ENCODE data around the gene KRTAP5-5. TPM values are rescaled to one million over a fixed set of nuclear protein-coding genes. Genes with fewer than 3 reads are reported as not detected.

The KRTAP5-5 gene
- total and polyA plus RNA-seq, 10 of the 15 experiments (the other 5 are each of a cell fraction or from before 2014, with no cell fraction given): not detected

DNA sequence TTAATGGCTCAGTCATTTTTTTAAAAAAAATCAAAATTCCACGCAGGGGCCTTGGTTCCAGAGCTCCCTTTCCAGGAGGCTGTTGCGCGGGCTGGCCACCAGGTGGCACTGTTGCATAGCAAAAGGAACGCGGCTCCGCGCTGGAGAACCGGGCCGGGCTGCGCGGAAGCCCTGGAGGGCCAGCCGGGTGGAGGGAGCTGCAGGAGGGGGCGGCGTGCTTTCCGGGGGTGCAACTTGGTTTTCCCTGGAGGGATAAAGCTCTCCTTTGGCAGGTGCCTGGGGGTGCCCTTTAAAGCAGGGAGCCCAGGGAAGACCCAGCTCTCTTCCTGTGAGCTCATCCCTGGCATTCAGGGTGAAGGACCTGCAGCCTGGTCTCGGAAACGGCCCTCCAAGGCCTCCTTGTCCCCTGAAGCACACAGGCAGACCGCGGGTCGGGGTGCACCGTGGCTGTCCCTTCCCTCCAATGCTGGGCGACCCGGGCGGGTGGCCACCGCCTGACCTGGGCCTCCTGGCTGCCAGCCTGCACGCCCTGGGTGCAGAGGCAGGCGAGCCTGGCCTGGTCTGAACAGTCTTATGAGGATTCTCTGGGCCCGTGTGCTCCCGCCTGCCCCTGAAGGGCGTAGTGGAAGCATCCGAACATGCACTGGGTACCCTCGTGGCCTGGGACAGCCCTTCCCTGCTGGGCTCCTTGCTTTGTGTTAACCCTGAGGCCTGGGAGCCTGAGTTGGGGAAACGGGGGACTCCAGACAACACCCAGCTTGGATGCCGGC lies 23.4 kb downstream of the KRTAP5-5 start (continued):
- TF ChIP-seq, protein P1, sequence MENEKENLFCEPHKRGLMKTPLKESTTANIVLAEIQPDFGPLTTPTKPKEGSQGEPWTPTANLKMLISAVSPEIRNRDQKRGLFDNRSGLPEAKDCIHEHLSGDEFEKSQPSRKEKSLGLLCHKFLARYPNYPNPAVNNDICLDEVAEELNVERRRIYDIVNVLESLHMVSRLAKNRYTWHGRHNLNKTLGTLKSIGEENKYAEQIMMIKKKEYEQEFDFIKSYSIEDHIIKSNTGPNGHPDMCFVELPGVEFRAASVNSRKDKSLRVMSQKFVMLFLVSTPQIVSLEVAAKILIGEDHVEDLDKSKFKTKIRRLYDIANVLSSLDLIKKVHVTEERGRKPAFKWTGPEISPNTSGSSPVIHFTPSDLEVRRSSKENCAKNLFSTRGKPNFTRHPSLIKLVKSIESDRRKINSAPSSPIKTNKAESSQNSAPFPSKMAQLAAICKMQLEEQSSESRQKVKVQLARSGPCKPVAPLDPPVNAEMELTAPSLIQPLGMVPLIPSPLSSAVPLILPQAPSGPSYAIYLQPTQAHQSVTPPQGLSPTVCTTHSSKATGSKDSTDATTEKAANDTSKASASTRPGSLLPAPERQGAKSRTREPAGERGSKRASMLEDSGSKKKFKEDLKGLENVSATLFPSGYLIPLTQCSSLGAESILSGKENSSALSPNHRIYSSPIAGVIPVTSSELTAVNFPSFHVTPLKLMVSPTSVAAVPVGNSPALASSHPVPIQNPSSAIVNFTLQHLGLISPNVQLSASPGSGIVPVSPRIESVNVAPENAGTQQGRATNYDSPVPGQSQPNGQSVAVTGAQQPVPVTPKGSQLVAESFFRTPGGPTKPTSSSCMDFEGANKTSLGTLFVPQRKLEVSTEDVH (IDR thresholded peaks at IDR 0.05; ENCODE audit: low read depth, partially characterized antibody): no peak
- TF ChIP-seq TCF7 (IDR thresholded peaks at IDR 0.05; ENCODE audit: borderline replicate concordance): no peak
- peak; percentile 42; the same call in 1 of the 2 replicates for TF ChIP-seq YY1 (IDR thresholded peaks at IDR 0.05; ENCODE audit: low read depth, low read length)
- TF ChIP-seq, protein P2, sequence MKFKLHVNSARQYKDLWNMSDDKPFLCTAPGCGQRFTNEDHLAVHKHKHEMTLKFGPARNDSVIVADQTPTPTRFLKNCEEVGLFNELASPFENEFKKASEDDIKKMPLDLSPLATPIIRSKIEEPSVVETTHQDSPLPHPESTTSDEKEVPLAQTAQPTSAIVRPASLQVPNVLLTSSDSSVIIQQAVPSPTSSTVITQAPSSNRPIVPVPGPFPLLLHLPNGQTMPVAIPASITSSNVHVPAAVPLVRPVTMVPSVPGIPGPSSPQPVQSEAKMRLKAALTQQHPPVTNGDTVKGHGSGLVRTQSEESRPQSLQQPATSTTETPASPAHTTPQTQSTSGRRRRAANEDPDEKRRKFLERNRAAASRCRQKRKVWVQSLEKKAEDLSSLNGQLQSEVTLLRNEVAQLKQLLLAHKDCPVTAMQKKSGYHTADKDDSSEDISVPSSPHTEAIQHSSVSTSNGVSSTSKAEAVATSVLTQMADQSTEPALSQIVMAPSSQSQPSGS (IDR thresholded peaks at IDR 0.05; ENCODE audit: low read length): no peak

DNA sequence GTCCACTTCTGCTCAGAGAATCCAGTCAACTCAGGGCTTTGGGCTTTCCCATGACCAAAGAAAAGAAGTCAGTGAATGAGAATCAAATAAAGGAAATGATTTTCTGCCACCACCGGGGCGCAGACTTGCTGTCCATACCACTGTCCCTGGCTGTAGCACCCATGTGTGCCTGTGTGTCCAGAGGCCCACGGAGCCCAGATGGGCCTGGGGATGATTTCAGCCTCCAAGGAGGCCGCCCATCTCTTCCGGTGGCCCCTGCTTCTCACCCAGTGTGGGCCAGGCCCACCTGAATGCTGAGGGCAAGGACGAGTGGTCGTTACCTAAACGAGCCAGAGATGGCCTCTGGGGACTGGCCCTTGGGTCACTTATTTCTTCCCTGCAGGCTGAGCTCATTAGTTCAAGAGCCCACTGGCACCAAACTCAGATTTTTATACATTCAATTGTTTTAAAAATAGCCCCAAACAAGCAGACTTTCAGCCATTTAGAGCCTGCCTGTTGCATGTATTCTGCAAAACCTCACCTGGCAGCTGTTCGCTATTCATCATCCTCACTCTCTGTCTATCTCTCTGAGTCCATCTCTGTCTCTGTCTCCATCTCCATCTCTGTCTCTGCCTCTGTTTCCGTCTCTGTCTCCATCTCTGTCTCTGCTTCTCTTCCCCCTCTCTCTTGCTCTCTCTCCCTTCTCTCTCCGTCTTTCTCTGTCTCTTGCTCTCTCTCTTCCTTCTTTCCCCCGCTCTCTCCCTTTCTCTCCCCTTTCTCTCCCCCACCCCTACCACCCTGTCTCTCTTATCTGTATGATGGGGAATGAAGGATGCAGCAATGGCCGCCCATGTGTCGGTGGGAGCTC lies 24.2 kb downstream of the KRTAP5-5 start:
- H3K27me3 ChIP-seq (replicated peaks in 1 of 2; ENCODE audit: control insufficient read depth in 2 of 2, insufficient read depth in 2 of 2, low read length in 1 of 2): peaks cover 0 to 3% of the 10 kb centered on the region in 2 experiments; a peak in 2 of 4 replicates
- DNase-seq (ENCODE audit: low read depth, low spot score) (no peak), ATAC-seq (no peak), FAIRE-seq (no peak)
- ChIA-PET SMC1A (ENCODE audit: uncharacterized antibody, unreplicated experiment) (interaction anchor here (1.2 to 1.4 kb wide), 4 partner anchors 37 to 498 kb away, joined by 3 to 12 read pairs (median 7); no protein-coding TSS in a partner anchor), CTCF (interaction anchor here (1.2 to 3.7 kb wide), 16 partner anchors 10 to 498 kb away, joined by 3 to 56 read pairs (median 6); partner anchors contain the start of gene SYT8), RAD21 (ENCODE audit: unreplicated experiment) (interaction anchor here (1.2 to 2.6 kb wide), 10 partner anchors 22 to 498 kb away, joined by 3 to 23 read pairs (median 5); no protein-coding TSS in a partner anchor), POLR2A (no interaction called here)
- H3K9me3 ChIP-seq (replicated peaks; ENCODE audit: control insufficient read depth, insufficient read depth, low read length): no peaks in the 10 kb centered on the region
- in situ Hi-C loops (cut with MboI): no loop called here
- H3K36me3 ChIP-seq (ENCODE audit: control insufficient read depth in 2 of 2, insufficient read depth in 2 of 2, low read length in 1 of 2): no peaks in the 10 kb centered on the region
- H3K4me2 ChIP-seq (ENCODE audit: control insufficient read depth, insufficient read depth): no peak overlapping the region
- no peaks in the 10 kb centered on the region for H4K20me1 ChIP-seq (ENCODE audit: control insufficient read depth, insufficient read depth)
- intact Hi-C loops (cut with micrococcal nuclease; ENCODE audit: unreplicated experiment): loop anchor here (5.0 kb wide), 2 partner anchors 39 to 179 kb away; partner anchors contain the start of gene SYT8
- no peaks in the 10 kb centered on the region for H3K4me1 ChIP-seq (ENCODE audit: control insufficient read depth, insufficient read depth, low read length)
- H3K27ac ChIP-seq (ENCODE audit: control insufficient read depth, insufficient read depth): no peak overlapping the region
- no peak overlapping the region for H3K9ac ChIP-seq (ENCODE audit: control insufficient read depth, insufficient read depth, low read length)
- 41% methylated on average over 14 of the region's 14 CpGs for WGBS (ENCODE audit: insufficient coverage, insufficient replicate concordance, low lambda C conversion rate, missing lambda C conversion rate)
- H3K4me3 ChIP-seq: no peak overlapping the region
- no TSS peak for BruUV-seq (replicated peaks)
- H2AFZ ChIP-seq (ENCODE audit: control insufficient read depth, low read depth, low read length): no peak overlapping the region
- no peaks in the 10 kb centered on the region for H3K79me2 ChIP-seq (ENCODE audit: control insufficient read depth, insufficient read depth, low read length)
- TF ChIP-seq PAX8 (IDR thresholded peaks at IDR 0.05): no peak
- TF ChIP-seq, protein P3, sequence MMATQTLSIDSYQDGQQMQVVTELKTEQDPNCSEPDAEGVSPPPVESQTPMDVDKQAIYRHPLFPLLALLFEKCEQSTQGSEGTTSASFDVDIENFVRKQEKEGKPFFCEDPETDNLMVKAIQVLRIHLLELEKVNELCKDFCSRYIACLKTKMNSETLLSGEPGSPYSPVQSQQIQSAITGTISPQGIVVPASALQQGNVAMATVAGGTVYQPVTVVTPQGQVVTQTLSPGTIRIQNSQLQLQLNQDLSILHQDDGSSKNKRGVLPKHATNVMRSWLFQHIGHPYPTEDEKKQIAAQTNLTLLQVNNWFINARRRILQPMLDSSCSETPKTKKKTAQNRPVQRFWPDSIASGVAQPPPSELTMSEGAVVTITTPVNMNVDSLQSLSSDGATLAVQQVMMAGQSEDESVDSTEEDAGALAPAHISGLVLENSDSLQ (IDR thresholded peaks at IDR 0.05): no peak
- TF ChIP-seq, protein P4, sequence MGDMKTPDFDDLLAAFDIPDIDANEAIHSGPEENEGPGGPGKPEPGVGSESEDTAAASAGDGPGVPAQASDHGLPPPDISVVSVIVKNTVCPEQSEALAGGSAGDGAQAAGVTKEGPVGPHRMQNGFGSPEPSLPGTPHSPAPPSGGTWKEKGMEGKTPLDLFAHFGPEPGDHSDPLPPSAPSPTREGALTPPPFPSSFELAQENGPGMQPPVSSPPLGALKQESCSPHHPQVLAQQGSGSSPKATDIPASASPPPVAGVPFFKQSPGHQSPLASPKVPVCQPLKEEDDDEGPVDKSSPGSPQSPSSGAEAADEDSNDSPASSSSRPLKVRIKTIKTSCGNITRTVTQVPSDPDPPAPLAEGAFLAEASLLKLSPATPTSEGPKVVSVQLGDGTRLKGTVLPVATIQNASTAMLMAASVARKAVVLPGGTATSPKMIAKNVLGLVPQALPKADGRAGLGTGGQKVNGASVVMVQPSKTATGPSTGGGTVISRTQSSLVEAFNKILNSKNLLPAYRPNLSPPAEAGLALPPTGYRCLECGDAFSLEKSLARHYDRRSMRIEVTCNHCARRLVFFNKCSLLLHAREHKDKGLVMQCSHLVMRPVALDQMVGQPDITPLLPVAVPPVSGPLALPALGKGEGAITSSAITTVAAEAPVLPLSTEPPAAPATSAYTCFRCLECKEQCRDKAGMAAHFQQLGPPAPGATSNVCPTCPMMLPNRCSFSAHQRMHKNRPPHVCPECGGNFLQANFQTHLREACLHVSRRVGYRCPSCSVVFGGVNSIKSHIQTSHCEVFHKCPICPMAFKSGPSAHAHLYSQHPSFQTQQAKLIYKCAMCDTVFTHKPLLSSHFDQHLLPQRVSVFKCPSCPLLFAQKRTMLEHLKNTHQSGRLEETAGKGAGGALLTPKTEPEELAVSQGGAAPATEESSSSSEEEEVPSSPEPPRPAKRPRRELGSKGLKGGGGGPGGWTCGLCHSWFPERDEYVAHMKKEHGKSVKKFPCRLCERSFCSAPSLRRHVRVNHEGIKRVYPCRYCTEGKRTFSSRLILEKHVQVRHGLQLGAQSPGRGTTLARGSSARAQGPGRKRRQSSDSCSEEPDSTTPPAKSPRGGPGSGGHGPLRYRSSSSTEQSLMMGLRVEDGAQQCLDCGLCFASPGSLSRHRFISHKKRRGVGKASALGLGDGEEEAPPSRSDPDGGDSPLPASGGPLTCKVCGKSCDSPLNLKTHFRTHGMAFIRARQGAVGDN (IDR thresholded peaks at IDR 0.05): no peak
